NCI-H146 (cell line): ENCODE data around the gene MTMR10.
A peak's percentile ranks its signal among the peaks of the same experiment; 100 is the strongest.

Source experiments
- DNase-seq: peaks from one replicate; lab custom pipeline; 2025; lab: John Stamatoyannopoulos, UW

MTMR10 gene

DNA sequence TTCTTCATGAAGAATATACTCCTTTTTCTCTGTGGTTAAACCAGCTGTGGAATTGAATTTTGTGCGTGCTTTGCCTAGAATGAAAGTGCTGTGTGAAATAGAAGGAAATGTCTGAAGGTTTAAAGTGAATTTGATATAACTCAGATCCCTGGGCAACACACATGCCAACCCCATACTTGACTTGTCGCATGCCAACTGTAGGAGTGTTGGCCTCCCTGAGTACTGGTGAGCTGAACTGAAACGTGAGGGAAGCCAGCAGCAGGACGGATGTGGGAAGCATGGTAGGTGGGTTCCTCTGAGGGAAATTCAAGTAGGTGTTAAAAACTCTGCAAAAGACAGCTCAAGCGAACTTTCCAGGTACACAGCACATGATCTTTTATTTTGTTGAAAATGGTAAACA, 73.1 kb downstream of the MTMR10 start:
- DNase-seq, result no peak

DNA sequence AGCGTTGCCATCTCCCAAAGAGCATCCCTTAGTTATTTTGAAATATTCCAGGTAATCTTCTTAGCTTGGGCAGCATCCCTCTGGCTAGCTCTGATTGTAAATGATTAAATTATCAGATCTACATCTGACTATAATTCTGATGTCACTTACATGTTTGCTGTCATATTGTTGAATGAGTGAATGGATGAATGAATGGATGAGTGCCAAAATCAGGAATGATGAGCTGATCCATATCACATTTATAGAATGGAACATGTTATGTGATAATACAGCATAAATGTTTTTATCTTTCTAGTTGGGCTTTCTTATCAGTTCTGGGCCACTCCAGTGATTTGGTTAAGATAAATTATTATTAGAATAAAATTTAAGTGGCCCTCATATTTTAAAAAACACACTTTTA, 73.8 kb downstream of the MTMR10 start:
- no peak for DNase-seq

DNA sequence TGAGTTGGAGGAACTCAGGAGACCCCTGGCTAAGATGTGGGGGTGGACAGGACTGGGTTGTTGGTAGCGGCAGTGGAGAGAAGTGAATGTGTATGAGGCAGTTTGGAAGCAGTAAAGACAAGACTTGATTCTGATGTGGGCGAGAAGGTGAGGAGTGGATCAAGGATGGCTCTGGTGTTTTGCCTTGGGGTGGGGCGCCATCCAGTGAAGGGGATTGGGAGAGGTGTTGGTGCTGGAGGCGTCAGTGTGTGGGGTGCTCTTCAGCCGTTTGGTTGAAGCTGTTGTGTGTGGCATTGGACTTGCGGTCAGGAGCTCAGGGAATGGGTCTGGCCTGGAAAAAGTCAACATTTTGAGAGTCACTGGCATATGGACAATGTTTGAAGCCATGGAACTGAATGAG, 74.4 kb downstream of the MTMR10 start:
- DNase-seq, result no peak

DNA sequence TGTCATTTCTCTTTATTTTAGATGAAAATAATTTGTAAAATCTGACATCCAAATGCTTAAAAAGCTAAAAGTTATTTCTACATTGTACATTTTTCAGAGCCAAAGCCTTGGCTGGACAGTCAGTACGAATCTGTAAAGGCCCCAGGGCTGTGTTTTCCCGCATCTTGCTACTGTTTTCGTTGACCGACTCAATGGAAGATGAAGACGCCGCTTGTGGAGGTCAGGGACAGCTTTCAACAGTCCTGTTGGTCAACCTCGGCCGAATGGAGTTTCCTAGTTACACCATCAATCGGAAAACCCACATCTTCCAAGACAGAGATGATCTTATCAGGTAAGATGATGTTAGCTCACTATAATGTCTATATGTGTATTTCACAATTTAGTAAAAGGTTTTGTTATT, 77.7 kb downstream of the MTMR10 start:
- no peak for DNase-seq

DNA sequence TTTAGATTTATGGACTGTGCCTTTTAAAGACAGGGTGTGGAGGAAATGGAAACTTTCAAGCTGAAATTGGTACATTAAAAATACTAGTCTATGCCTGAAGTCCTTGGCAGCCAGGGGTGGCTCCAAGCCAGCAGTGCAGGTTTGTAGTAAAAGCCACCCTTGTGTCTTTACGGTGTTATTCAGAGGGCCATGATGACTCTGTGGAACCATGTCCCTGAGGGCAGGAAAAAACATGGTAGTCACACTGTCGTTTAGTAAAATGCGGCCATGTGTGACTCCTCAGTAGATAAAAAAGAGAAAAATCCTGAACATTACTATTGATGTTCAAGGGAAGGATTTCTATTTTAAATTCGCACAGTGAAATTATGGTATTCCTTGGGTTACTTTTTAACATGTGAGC, 85.1 kb downstream of the MTMR10 start:
- no peak for DNase-seq

DNA sequence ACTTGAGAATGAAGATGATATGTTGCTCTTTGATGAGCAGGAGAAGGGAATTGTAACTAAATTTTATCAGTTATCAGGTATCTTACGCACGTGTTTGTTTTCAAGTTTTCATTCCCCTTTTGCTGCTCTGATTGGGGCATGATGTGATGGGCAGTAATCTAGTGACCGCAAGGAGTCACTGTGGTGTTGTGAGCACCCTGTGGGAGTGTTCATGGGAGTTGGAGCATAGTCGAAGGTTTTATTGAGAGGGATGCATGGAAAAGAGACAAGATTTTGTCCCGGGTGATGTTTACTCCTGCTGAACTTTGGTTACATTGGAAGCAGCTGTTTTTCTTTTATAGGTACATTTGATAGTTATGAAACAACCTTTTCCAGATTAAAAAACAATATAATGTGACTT, 85.6 kb downstream of the MTMR10 start:
- no peak for DNase-seq

DNA sequence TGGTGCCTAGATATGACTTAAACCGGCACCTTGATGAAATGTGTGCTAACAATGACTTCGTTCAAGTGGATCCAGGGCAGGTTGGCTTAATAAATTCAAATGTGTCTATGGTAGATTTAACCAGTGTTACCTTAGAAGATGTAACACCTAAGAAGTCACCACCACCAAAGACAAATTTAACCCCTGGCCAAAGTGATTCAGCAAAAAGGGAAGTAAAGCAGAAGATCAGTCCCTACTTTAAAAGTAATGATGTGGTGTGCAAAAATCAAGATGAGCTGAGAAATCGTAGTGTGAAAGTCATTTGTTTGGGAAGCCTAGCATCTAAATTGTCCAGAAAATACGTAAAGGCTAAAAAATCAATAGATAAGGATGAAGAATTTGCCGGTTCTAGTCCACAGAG, 86.6 kb downstream of the MTMR10 start:
- no peak for DNase-seq

DNA sequence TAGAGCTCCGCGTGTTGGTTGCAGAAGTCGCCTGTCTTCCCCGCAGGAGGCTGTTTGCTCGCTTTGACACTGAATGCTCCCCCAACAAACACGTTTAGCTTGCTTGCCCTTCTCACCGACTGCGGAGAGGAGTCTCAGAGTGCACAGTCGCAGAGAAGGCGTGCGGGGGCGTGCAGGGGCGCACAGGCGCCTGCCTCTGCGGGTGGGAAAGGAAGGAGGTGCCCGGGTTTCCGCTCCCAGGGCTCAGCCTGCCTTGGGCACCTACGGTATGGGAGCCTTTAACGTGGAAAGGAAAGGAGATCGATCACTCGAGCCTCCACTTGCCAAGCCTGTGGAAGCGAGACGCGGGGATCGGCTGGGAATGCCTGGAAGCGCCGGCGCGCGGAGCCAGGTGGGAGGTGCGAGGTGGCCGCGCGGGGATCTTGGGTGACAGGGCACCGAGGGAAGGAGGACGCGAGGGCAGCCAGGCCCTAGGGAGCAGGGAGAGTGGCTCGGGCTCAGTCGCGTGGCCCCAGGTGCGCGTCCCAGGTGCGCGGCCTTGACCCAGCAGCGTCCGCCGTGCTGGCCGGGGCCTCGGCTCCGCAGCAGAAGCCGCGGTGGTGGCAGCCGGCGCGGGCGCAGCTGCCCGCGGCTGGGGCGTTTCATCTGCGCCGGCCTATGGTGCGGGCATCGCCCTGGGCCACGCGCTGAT, 87.8 kb downstream of the MTMR10 start, which contains the start of gene FAN1:
FAN1 (plus strand) TSS at position 419 of the 691 bp plus-strand sequence. CDS start 749 bp downstream, outside the sequence.
- DNase-seq, result peak; percentile 72

DNA sequence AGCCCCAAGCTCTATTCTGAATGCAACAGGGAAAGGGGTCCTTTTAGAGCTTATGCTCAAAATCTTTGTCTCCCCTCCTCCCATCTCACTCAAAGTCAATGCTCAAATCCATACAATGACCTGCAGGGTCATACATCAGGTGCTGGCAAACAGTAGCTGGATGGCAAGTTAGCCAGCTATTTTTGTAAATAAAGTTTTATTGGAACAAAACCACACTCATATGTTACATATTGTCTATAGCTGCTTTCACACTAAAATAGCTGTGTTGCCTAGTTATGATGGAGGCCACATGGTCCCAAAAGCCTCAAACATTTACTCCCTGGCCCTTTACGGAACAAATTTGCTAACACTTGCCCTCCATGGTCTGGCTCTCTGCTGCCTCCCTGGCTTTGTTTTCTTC, 89.5 kb downstream of the MTMR10 start:
- DNase-seq, result no peak

DNA sequence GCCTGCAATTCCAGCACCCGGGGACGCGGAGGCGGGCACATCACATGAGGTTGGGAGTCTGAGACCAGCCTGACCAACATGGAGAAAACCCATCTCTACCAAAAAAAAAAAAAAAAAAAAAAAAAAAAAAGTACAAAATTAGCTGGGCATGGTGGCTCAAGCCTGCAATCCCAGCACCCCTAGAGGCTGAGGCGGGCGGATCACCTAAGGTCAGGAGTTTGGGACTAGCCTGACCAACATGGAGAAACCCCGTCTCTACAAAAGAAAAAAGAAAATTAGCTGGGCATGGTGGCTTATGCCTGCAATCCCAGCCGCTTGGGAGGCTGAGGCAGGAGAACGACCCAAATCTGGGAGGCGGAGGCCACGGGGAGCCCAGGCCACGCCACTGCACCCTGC, 95.2 kb downstream of the MTMR10 start:
- no peak for DNase-seq

DNA sequence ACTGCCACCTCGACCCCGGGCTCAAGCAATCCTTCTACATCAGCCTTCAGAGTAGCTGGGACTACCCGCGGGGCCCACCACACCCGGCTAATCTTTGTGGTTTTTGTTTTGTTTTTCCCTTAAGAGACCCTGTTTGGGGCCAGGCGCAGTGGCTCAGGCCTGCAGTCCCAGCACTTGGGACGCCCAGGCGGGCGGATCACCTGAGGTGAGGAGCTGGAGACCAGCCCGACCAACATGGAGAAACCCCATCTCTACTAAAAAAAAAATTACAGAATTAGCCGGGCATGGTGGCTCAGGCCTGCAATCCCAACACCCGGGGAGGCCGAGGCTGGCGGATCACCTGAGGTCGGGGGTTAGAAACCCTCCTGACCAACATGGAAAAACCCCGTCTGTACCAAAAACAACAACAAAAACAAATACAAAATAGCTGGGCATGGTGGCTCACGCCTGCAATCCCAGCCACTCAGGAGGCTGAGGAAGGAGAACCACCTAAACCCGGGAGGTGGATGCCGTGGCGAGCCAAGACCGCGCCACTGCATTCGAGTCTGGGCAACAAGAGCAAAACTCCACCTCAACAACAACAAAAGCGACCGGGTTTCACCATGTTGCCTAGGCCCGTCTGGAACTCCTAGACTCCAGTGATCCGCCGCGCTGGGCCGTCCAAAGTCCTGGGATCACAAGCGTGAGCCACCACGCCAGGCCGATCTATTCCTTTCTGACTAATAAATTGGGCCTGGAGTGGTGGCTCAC, 95.8 kb downstream of the MTMR10 start:
- DNase-seq, result no peak

DNA sequence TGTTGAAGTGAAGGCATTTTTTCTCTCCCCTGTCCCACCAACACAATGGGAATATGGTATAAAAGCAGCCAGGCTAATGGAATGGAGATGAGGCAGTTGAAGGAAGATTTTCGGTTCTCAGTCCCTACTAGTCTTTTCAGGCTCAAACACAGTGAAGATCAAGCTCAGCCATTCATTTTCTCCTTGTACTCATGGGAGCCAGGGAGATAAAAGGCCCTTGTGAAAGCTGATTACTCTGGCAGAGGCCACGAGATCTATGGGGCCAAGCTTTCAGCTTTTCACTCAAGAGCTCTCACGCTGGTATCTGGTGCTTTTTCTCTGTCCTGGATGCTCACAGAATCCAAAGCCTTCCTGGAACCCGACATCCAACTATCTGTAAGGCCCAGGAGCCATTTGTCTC, 102.2 kb downstream of the MTMR10 start:
- no peak for DNase-seq
